Loucy (cell line): ENCODE data around the gene SLC6A2.

Source experiments
- CTCF ChIP-seq: fragments of 200-600 bp; sonication (generic); conservative IDR thresholded peaks from 2 replicates; pipeline ENCODE4 v1.5.1; 2014; ENCODE audit warnings: mild to moderate bottlenecking, antibody characterized with exemption, low read length
- EZH2phosphoT487 ChIP-seq: fragments of 200-600 bp; IDR thresholded peaks from 2 replicates; pipeline ENCODE4 v1.6.1; 2018; ENCODE audit warnings: antibody characterized with exemption, mild to moderate bottlenecking, moderate library complexity, borderline replicate concordance

DNA sequence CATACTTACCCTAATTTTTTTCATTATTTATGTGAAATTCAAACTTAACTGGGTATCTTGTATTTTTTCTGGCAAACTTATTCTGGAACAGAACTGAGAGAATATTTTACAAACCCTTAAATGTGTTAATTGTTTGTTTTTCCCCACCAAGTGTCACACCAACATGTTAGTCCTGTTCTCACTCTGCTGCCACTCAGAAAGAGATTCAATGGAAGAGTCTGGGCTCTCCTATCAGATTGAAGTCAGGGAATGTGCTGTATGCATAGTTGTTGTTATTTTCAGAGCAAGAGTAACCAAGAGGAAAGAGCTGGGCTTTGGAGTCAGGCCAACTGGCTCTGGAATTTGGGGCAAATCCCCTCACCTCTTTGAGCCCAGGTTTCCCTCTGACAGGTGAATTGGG lies 43.2 kb downstream of the SLC6A2 start:
- TF ChIP-seq CTCF (no peak), EZH2phosphoT487 (no peak)
